Hematopoietic multipotent progenitor cell treated with erythropoietin and hydrocortisone succinate and interleukin-3 and kit ligand, for 15 days (in vitro differentiated cells): ENCODE results near the gene PLAC9.

Experiments used
- DNase-seq: peaks from one replicate; pipeline ENCODE4 v3.0.0-alpha.2; 2015; ENCODE audit warnings: low spot score

PLAC9 gene

GRCh38 chr10:80184291-80184690, 51.8 kb downstream of the PLAC9 start:
- no peak for DNase-seq

- DNase-seq, result no peak
These were observed 53.2 kb downstream of the PLAC9 start for GRCh38 chr10:80185578-80186299.

GRCh38 chr10:80186364-80187012, 54.0 kb downstream of the PLAC9 start:
- no peak for DNase-seq

GRCh38 chr10:80187060-80187459, 54.5 kb downstream of the PLAC9 start:
- no peak for DNase-seq

GRCh38 chr10:80187465-80188409, 55.2 kb downstream of the PLAC9 start:
- DNase-seq, result no peak

GRCh38 chr10:80188713-80189112, 56.2 kb downstream of the PLAC9 start:
- no peak for DNase-seq

- DNase-seq, result no peak
These were observed 59.2 kb downstream of the PLAC9 start for GRCh38 chr10:80191589-80192270.

GRCh38 chr10:80192553-80192952, 60.0 kb downstream of the PLAC9 start:
- DNase-seq, result no peak

- DNase-seq, result no peak
These were observed 62.0 kb downstream of the PLAC9 start for GRCh38 chr10:80194373-80195045.
